Lung (tissue), 12 donors: ENCODE results near the gene SLC47A1. TPM values are rescaled to one million over a fixed set of nuclear protein-coding genes. Genes with fewer than 3 reads are reported as not detected.

Source experiments
- ATAC-seq: fragments of 200-7000 bp; cut with Tn5 transposase; one replicate; pipeline ENCODE4 v1.9.1; 2020; ENCODE audit warnings: moderate number of reproducible peaks; ENCODE audit not compliant: insufficient read depth, low FRiP score
- DNase-seq, 3 donors: peaks; one replicate each; pipeline ENCODE4 v3.0.0-alpha.2; 2013 to 2017
- H3K27ac ChIP-seq, 2 donors: one replicate each; pipeline ENCODE4 v1.5.1; 2013; ENCODE audit warnings: mild to moderate bottlenecking in 2 of 2, moderate library complexity in 2 of 2, control low read depth in 1 of 2, inconsistent platforms in 1 of 2, low read depth in 1 of 2, low read length in 1 of 2
- H3K27me3 ChIP-seq, 3 donors: one replicate each; pipeline ENCODE4 v1.5.1; 2013; ENCODE audit warnings: low read length in 2 of 3; ENCODE audit not compliant: control insufficient read depth in 3 of 3, insufficient read depth in 3 of 3
- H3K36me3 ChIP-seq, 4 donors: one replicate each; pipeline ENCODE4 v1.5.1; 2013; ENCODE audit warnings: low read length in 4 of 4, mild to moderate bottlenecking in 1 of 4, moderate library complexity in 1 of 4; ENCODE audit not compliant: control insufficient read depth in 4 of 4, insufficient read depth in 4 of 4
- H3K4me1 ChIP-seq, 5 donors: one replicate each; pipeline ENCODE4 v1.5.1; 2013; ENCODE audit warnings: low read length in 5 of 5, mild to moderate bottlenecking in 2 of 5, moderate library complexity in 1 of 5; ENCODE audit not compliant: control insufficient read depth in 5 of 5, insufficient read depth in 5 of 5
- H3K4me3 ChIP-seq: one replicate; pipeline ENCODE4 v1.5.1; 2013; ENCODE audit warnings: mild to moderate bottlenecking, control low read depth, moderate library complexity
- H3K9ac ChIP-seq, 2 donors: one replicate each; pipeline ENCODE4 v1.5.1; 2013; ENCODE audit warnings: low read length in 2 of 2, control low read depth in 1 of 2; ENCODE audit not compliant: insufficient read depth in 1 of 2
- H3K9me3 ChIP-seq, 4 donors: one replicate each; pipeline ENCODE4 v1.5.1; 2013; ENCODE audit warnings: low read length in 3 of 4, mild to moderate bottlenecking in 1 of 4, moderate library complexity in 1 of 4; ENCODE audit not compliant: control insufficient read depth in 4 of 4, insufficient read depth in 3 of 4
- CTCF ChIP-seq: IDR thresholded peaks from 2 replicates; pipeline ENCODE4 v1.5.1; 2012; ENCODE audit warnings: mild to moderate bottlenecking; ENCODE audit errors: control extremely low read depth, extremely low read depth
- WGBS, 2 donors: extraction: QIAGEN DNeasy Blood & Tissue Kit; methylation state at CpG; one replicate each; pipeline ENCODE4 v1.1.7; 2013; 5-methylcytosine and 5-hydroxymethylcytosine counted together
- polyA plus RNA-seq, 2 donors: library from polyadenylated mRNA; stranded (reverse); fragments of 200-250 nt; gene quantifications; one replicate each; pipeline ENCODE4 v1.2.1, GENCODE V29; 2013
- total RNA-seq, 2 donors: library from RNA; depleted of rRNA in 1 of 2; stranded (reverse); fragments of >200 nt in 1 of 2; gene quantifications; one replicate each; pipeline ENCODE4 v1.2.1, GENCODE V29; 2014 to 2021
- donor health status: control.
- donor health status: control.
- donor health status: Bipolar disorder and iron deficiency.
- donor health status: healthy.
- donor health status: DM: yes; HTN: yes; CAD: no.

SLC47A1 gene
- total and polyA plus RNA-seq, 4 donors: 0.74 to 9.4 (median 2.3) TPM

- Histone ChIP-seq H3K4me3 (no peak overlapping the region), H3K4me1 (peaks cover 0 to 6% (median 0%) of the 10 kb centered on the region in 5 donors), H3K27me3 (peaks cover 0 to 19% (median 2%) of the 10 kb centered on the region in 3 donors), H3K9me3 (peaks cover 0 to 1% (median 0%) of the 10 kb centered on the region in 4 donors), H3K36me3 (no peaks in the 10 kb centered on the region), H3K27ac (no peak overlapping the region), H3K9ac (no peak overlapping the region)
- no peak for ATAC-seq
- no peak for TF ChIP-seq CTCF
- DNase-seq: no peak
- 94 to 95% methylated on average over 11 of the region's 11 CpGs for WGBS, 2 donors
Measured at GRCh38 chr17:19555746-19556145, 22.1 kb downstream of the SLC47A1 start.

- H3K27ac ChIP-seq: no peak overlapping the region
- TF ChIP-seq CTCF: no peak
- peaks cover 0 to 1% (median 0%) of the 10 kb centered on the region in 4 donors for H3K9me3 ChIP-seq
- H3K4me3 ChIP-seq: no peak overlapping the region
- H3K9ac ChIP-seq: no peak overlapping the region
- peaks cover 0 to 17% (median 2%) of the 10 kb centered on the region in 3 donors for H3K27me3 ChIP-seq
- ATAC-seq: no peak
- no peaks in the 10 kb centered on the region for H3K36me3 ChIP-seq
- no peak for DNase-seq
- no peaks in the 10 kb centered on the region for H3K4me1 ChIP-seq
Measured at GRCh38 chr17:19558946-19559345, 25.3 kb downstream of the SLC47A1 start.

GRCh38 chr17:19561697-19562318 is 28.2 kb downstream of the SLC47A1 start:
- Histone ChIP-seq H3K27me3 (peaks cover 0 to 2% (median 0%) of the 10 kb centered on the region in 3 donors), H3K9ac (no peak overlapping the region), H3K36me3 (no peaks in the 10 kb centered on the region), H3K4me3 (no peak overlapping the region), H3K4me1 (no peaks in the 10 kb centered on the region), H3K9me3 (no peaks in the 10 kb centered on the region), H3K27ac (no peak overlapping the region)
- ATAC-seq (no peak), DNase-seq (no peak)
- WGBS, 2 donors: 72 to 82% methylated on average over 9 of the region's 9 CpGs
- TF ChIP-seq CTCF: no peak
